Muscle of back (tissue), 11 donors: ENCODE measurements around the gene TBL1Y. TPM values are rescaled to one million over a fixed set of nuclear protein-coding genes. Genes with fewer than 3 reads are reported as not detected.
"Not testable (repeated sequence)": the region's sequence is repeated elsewhere in the genome, so short reads cannot be mapped to it uniquely, and the experiment has no call there.

Source experiments
- DNase-seq, 3 donors: peaks; one replicate each; pipeline versions ENCODE4 v3.0.0 to v3.0.0-alpha.2; 2013
- polyA plus RNA-seq, 10 donors: library from polyadenylated mRNA; unstranded; fragments of 120-200 nt; gene quantifications; one replicate each; pipeline ENCODE4 v1.2.1, GENCODE V29; 2013; ENCODE audit not compliant: insufficient read length in 10 of 10

Gene TBL1Y
- polyA plus RNA-seq, 10 donors: 0.07 to 0.56 (median 0.19) TPM; not detected in 4

DNA sequence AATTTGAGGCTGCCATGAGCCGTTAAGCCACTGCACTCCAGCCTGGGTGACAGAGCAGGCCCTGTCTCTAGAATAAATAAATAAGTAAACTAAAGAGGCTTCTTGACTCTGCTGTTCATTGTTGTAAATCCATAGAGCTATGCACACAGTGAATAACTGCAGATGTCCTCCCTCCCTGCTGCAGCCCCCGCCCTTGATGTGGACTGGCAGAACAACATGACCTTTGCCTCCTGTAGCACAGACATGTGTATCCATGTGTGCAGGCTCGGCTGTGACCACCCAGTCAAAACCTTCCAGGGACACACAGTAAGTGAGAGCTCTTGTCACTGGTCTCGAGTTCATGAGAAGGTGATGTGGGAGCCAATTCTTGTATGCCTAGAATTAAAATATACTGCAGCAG is 170.1 kb downstream of the TBL1Y start:
- DNase-seq: not testable (repeated sequence)

DNA sequence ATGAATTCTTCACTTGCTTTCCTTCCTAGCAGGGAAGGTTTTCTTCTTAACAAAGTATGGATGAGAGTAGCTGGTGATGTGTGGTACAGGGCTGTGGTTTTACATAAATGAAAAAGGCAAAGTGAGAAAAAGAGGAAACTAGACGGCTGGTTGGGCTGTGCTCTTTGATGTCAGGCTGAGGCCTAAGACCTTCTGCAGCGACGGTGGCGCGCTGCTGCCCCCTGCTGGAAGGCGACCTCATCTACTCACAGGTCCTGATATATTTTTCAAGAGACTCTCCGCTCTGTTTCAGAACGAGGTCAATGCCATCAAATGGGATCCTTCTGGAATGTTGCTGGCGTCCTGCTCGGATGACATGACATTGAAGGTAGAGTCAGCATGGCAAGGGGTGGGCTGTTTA is 175.1 kb downstream of the TBL1Y start:
- peak in 2 of 3 donors; percentile 48 to 86 for DNase-seq

DNA sequence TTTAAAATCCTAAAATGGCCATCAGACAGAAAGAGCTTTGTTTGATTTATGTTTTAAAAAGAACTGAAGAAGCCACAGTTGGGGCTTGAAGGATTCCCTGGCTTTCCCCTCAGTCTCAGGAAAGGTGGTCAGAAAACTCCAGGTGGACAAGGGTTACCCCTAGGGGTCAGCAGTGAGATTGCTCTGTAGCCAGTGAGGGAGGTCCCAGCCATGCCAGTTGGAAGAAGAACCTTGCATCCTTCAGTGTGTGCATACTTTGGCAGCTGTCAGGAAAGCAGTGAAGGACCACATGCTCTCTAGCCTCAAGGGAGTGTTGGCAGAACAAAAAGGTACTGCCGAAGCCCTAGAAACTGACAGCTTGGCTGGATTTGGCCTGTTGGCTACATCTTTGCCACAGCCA is 182.3 kb downstream of the TBL1Y start:
- DNase-seq: no peak

DNA sequence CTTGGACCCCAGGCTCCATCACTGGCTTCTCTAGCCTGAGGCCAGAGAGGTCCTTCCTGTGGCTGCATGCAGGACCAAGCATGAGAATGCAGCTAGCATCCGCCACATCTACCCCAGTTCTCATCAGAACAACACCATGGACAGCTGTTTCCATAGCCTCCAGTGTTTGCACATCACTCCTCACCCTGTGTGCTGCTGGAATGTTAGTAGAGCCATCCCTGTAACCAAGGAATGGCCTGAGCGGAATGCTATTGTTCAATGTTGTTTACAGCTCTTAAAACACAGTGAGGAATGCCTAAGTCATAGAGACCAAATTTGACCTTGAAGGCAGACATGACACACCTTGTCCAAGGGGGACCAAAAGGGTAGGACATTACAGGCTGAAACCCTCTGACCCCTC is 183.9 kb downstream of the TBL1Y start:
- no peak for DNase-seq

DNA sequence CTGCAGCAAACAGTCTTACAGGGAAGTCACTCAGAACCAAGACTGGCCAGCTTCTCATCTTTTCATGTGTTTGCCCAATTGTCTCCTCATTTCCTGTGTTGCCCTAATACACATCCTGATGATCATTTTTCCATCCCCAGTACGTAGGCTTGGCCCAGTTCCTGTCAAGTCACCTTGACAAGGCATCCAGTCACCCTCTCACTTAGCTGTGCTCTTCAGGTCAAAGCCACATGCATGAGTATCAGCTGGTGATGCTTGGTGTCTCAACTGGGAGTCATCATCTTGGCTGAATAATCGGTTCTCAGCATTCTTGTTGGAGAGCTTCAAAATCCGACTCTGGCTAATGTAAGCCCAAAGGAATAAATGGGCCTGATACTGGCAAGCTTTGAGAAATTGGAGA is 186.5 kb downstream of the TBL1Y start:
- no peak for DNase-seq

DNA sequence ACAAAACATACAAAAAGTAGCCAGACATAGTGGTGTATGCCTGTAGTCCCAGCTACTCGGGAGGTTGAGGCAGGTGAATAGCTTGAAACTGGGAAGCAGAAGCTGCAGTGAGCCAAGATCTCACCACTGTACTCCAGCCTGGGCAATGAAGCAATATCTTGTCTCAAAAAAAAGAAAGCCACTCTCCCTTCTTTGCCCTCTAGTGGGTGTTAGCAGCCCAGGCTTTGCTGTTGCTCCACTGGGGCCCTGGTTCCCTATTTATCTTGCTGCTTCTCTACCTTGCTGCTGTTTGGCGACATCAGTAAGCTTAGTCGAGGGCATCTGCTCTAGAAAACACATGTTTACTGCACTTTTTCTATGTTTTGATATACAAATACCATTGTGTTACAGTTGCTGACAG is 189.2 kb downstream of the TBL1Y start:
- DNase-seq: no peak

DNA sequence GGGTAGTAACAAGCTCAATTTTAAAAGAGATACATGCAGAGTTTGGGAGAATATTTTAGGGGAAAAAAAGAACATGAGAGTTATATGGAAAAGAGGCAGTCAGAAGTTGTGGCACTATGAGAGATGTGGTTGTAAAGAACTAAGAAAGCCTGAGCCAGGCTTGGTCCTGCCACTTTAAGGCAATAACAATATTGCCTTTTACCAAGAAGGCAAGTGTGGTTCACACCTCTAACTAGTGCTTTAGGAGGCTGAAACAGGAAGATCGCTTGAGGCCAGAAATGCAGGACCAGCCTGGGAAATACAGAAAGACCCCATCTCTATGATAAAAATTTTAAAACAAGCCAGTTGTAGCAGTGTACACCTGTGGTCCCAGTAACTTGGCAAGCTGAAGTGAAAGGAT is 192.2 kb downstream of the TBL1Y start:
- no peak for DNase-seq

DNA sequence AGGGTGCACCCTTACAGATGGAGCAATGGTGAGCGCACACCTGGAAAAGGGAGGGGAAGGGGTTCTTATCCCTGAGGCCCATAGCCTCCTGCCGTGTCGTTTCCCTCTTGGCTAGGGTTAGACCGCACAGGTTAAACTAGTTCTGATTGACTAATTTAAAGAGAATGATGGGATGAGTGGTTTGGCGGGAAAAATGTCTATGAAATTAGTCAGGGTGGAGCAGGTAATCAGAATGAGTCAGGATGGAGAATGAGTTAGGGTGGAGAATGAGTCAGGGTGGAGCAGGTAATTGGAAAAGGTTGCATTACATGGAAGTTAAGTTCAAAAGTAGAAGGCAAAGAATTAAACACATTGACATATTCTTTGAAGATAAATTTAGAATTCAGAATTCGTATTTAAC is 196.7 kb downstream of the TBL1Y start:
- DNase-seq: no peak

DNA sequence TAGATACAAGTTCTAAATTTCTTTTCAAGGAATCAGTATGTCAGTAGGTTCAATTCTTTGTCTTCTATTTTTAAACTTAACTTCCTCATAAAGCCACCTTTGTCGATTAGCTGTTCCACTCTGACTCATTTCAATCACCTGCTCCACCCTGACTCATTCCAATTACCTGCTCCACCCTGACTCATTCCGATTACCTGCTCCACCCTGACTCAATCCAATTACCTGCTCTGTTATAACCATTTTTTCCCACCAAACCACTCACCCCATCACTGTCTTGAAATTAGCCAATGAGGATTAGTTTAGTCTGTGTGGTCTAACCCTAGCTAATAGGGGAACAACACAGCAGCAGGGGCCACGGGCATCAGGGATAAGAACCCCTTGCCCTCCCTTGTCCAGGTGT is 199.6 kb downstream of the TBL1Y start:
- no peak for DNase-seq

DNA sequence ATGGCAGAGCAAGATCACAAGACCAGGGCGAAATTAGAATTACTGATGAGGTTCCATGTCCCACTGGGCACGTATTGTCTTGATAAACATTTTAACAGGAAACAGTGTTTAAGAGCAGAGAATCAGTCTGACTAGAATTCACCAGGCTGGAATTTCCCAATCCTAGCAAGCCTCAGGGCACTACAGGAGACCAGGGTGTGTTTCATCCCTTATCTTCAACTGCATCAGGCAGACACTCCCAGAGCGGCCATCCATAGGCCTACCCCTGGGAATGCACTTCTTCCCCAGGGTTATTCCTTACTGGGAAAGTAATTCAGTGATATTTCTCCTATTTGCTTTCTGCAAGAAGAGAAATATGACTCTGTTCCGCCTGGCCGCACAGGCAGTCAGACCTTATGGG is 205.4 kb downstream of the TBL1Y start:
- DNase-seq: no peak

DNA sequence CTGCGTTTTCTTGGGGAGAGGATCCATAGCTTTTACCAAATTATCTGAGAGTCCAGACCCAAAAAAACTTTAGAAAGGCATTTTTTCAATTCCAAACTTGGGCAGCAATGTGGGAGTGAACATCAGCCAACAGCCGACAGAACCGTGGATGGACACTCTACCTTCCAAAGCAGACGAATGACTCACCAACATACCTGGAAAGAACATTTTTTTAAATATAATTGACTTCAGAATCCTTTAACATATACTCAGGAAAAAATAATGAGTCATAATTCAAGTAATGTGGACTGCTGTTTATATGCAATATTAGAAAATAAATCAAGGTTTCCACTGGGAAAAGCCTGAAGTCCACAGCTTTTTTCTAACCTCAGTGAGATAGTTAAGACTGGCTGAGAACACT is 211.7 kb downstream of the TBL1Y start:
- DNase-seq: no peak

DNA sequence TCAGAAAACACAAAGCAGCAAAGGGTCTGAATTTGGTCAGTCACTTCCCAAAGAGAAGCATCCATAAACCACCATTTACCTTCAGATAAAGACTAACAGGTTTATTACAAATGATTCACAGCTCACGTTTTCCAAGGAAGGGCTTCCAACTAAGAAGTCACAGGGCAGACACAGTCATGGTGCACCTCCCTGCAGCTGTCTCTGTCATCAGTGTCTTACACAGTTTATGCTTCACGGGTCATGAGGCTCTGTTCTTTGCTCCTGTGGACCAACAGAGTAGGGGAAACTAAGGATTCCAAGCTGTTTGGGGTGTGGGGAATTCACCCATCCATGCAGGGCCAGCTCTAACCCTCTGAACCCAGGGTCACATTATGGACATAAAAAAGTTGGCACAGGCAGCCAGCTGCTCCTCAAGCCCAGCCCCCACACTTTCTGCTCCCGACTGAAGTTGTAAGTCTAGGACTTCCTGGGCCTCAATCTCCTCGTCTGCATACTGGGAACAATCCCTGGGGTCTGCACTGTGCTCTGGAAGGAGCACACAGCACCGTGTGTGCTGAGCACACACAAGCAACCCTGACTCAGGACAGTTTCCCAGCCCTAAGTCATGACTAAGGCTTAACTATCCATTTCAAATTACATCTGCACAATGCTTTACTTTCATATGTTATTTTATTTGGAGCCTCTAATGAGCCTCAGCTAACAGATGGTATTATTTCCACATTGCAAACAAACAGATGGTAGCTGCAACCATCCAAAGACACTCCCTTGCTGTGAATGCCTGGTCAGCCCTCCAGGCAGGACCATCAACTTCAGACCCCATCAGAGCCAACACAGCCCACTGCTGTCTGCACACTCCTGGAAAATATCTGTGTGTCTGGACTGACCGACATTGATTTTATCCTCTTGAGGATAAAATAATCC is 214.9 kb downstream of the TBL1Y start:
- DNase-seq: peak in 1 of 3 donors; percentile 48

DNA sequence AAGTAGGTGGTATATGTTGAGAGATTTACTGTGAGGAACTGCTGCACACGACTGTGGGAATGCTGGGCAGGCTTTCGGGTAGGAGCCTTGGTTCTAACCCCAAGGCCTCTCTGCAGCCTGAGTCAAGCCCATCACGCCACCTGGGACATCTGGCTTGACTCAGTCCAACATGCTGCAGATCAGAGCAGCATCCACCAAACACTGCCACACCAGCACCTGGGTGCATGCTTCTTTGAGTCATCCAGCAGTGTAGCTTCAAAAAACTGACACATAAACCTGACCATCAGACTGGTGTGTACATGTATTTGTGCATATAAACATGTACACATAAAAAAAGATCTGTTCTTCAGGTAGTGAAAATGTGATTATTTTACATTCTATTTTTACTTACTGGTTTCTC is 217.7 kb downstream of the TBL1Y start:
- no peak for DNase-seq

Other genes with a start within 250 kb of the TBL1Y start
- not detected for gene AMELY, start 1.1 kb downstream of the TBL1Y start, polyA plus RNA-seq